HepG2 (cell line): ENCODE data around the gene FBXL13. TPM values are rescaled to one million over a fixed set of nuclear protein-coding genes. Genes with fewer than 3 reads are reported as not detected.

Source experiments
- ATAC-seq: fragments of 200-7000 bp; cut with Tn5 transposase; 3 replicates; pipeline ENCODE4 v1.9.1; 2020; ENCODE audit warnings: mild to moderate bottlenecking, moderate library complexity
- BruUV-seq: library from RNA; stranded (reverse); fragments of 400-500 nt; replicated peaks from 2 replicates; lab custom pipeline; 2021; lab: Mats Ljungman, UMichigan
- CTCF ChIA-PET: fragments of 300-600 bp; formaldehyde crosslinking; extraction: SDS; loops from one replicate; lab custom pipeline; 2021; ENCODE audit warnings: low total read pairs, inconsistent platforms, low intra/inter-chr PET ratio; lab: Yijun Ruan, JAX
- POLR2A ChIA-PET: fragments of 350-600 bp; sonication (Branson Sonifier 250); formaldehyde crosslinking; loops from one replicate; lab custom pipeline; 2020; ENCODE audit warnings: antibody characterized with exemption, inconsistent platforms; lab: Yijun Ruan, JAX
- DNase-seq: peaks from one replicate; pipeline ENCODE4 v3.0.0-alpha.2; 2015; ENCODE audit warnings: low spot score
- FAIRE-seq: peaks from 3 replicates; lab custom pipeline; 2011; peaks lifted over from hg19 to GRCh38; lab: Jason Lieb, UNC
- H2AFZ ChIP-seq: one replicate; pipeline ENCODE4 v1.6.1; 2011; ENCODE audit warnings: low read length, inconsistent platforms
- H3K27ac ChIP-seq: fragments of 300-600 bp; 3 replicates; pipeline ENCODE4 v1.8.0; 2011; ENCODE audit warnings: mixed run types, mild to moderate bottlenecking, mixed read lengths, low read length, inconsistent platforms; ENCODE audit not compliant: insufficient read depth; ENCODE audit errors: extremely low read length
- H3K27me3 ChIP-seq, 2 experiments: fragments of 200-600 bp in 1 of 2; 2 replicates in 1 of 2; 3 replicates in 1 of 2; pipeline versions ENCODE4 v1.6.0 to v1.8.0; 2011; ENCODE audit warnings: low read length in 2 of 2, mild to moderate bottlenecking in 2 of 2, moderate library complexity in 2 of 2, inconsistent platforms in 1 of 2; ENCODE audit not compliant: insufficient read depth in 2 of 2, control insufficient read depth in 1 of 2
- H3K36me3 ChIP-seq, 2 experiments: fragments of 200-600 bp in 1 of 2; replicated peaks in 1 of 2; 2 replicates in 1 of 2; 3 replicates in 1 of 2; pipeline versions ENCODE4 v1.5.1 to v1.8.0; 2011; ENCODE audit warnings: low read length in 2 of 2, inconsistent platforms in 1 of 2; ENCODE audit not compliant: insufficient read depth in 2 of 2, control insufficient read depth in 1 of 2
- H3K4me1 ChIP-seq: 2 replicates; pipeline ENCODE4 v1.5.1; 2012; ENCODE audit warnings: low read length, inconsistent platforms; ENCODE audit not compliant: insufficient read depth
- H3K4me2 ChIP-seq: 2 replicates; pipeline ENCODE4 v1.6.0; 2011; ENCODE audit warnings: low read depth, low read length, inconsistent platforms
- H3K4me3 ChIP-seq, 3 experiments: fragments of 200-600 bp in 1 of 3; sonication (generic), shearing (Covaris generic) in 1 of 3; replicated peaks in 1 of 3; 2 replicates each; pipeline ENCODE4 v1.5.1; 2011 to 2016; ENCODE audit warnings: low read length in 3 of 3, inconsistent platforms in 2 of 3, low read depth in 2 of 3, mild to moderate bottlenecking in 2 of 3, control low read depth in 1 of 3, mixed read lengths in 1 of 3; ENCODE audit not compliant: insufficient read depth in 1 of 3
- H3K79me2 ChIP-seq: one replicate; pipeline ENCODE4 v1.6.1; 2011; ENCODE audit warnings: low read length, inconsistent platforms; ENCODE audit not compliant: insufficient read depth
- H3K9ac ChIP-seq: 2 replicates; pipeline ENCODE4 v1.6.0; 2011; ENCODE audit warnings: mild to moderate bottlenecking, low read depth, low read length, inconsistent platforms; ENCODE audit not compliant: insufficient read depth
- H3K9me3 ChIP-seq: 2 replicates; pipeline ENCODE4 v1.5.1; 2012; ENCODE audit warnings: mild to moderate bottlenecking, low read length
- H4K20me1 ChIP-seq: 2 replicates; pipeline ENCODE4 v1.6.0; 2011; ENCODE audit warnings: inconsistent platforms, mild to moderate bottlenecking, low read length, moderate library complexity; ENCODE audit not compliant: insufficient read depth
- ARHGAP35 ChIP-seq: sonication (generic); formaldehyde crosslinking; IDR thresholded peaks from 2 replicates; pipeline ENCODE4 v1.9.0; 2022; ENCODE audit warnings: mild to moderate bottlenecking, inconsistent platforms, moderate library complexity, missing genetic modification reagents, borderline replicate concordance
- FLYWCH1 ChIP-seq: sonication (generic); formaldehyde crosslinking; IDR thresholded peaks from 2 replicates; pipeline ENCODE4 v1.8.1; 2023; ENCODE audit warnings: mild to moderate bottlenecking, missing genetic modification reagents
- GMEB1 ChIP-seq: sonication (generic); formaldehyde crosslinking; IDR thresholded peaks from 2 replicates; pipeline ENCODE4 v1.5.1; 2020; ENCODE audit warnings: missing genetic modification reagents, mild to moderate bottlenecking, borderline replicate concordance
- MZF1 ChIP-seq: sonication (generic); formaldehyde crosslinking; IDR thresholded peaks from 2 replicates; pipeline ENCODE4 v1.8.1; 2023; ENCODE audit warnings: mild to moderate bottlenecking, missing genetic modification reagents, borderline replicate concordance
- NCOR1 ChIP-seq: fragments of 200-600 bp; sonication (generic); IDR thresholded peaks from 2 replicates; pipeline ENCODE4 v1.7.0; 2017; ENCODE audit warnings: antibody characterized with exemption, low read length, borderline replicate concordance
- PHF8 ChIP-seq: sonication (generic); formaldehyde crosslinking; IDR thresholded peaks from 2 replicates; pipeline ENCODE4 v1.5.0; 2020; ENCODE audit warnings: missing genetic modification reagents
- SIX1 ChIP-seq: sonication (generic); formaldehyde crosslinking; IDR thresholded peaks from 2 replicates; pipeline ENCODE4 v1.4.0; 2020; ENCODE audit warnings: missing genetic modification reagents, borderline replicate concordance
- SMAD9 ChIP-seq: sonication (generic); formaldehyde crosslinking; IDR thresholded peaks from 2 replicates; pipeline ENCODE4 v1.5.1; 2020; ENCODE audit warnings: mild to moderate bottlenecking, missing genetic modification reagents
- TGIF2 ChIP-seq: IDR thresholded peaks from 2 replicates; pipeline ENCODE4 v1.6.1; 2016; ENCODE audit warnings: control low read depth, missing compliant biosample characterization
- ZNF296 ChIP-seq: sonication (generic); formaldehyde crosslinking; conservative IDR thresholded peaks from 2 replicates; pipeline ENCODE4 v1.5.0; 2020; ENCODE audit warnings: mild to moderate bottlenecking, missing genetic modification reagents
- ZNF615 ChIP-seq: sonication (generic); formaldehyde crosslinking; IDR thresholded peaks from 2 replicates; pipeline ENCODE4 v1.5.0; 2020; ENCODE audit warnings: mild to moderate bottlenecking, missing genetic modification reagents, borderline replicate concordance
- ZNF674 ChIP-seq: sonication (generic); formaldehyde crosslinking; IDR thresholded peaks from 2 replicates; pipeline ENCODE4 v1.5.0; 2020; ENCODE audit warnings: low read depth, mild to moderate bottlenecking, missing genetic modification reagents
- ZNF766 ChIP-seq: sonication (generic); formaldehyde crosslinking; IDR thresholded peaks from 2 replicates; pipeline ENCODE4 v1.5.0; 2020; ENCODE audit warnings: missing genetic modification reagents, borderline replicate concordance
- WGBS: methylation state at CpG from one replicate; pipeline ENCODE4 v1.1.6; 2017; ENCODE audit warnings: low lambda C conversion rate; 5-methylcytosine and 5-hydroxymethylcytosine counted together
- in situ Hi-C: cut with HindIII; loops from 2 replicates; pipeline ENCODE4 v1.10.0; 2017; ENCODE audit warnings: low pct_unique_long_range_greater_than_20kb; ENCODE audit not compliant: extremely low pct_ligation_motif_present
- intact Hi-C: fragments of 100-400 bp; cut with micrococcal nuclease; formaldehyde crosslinking; loops from one replicate; pipeline ENCODE4 v1.10.0; 2022; ENCODE audit not compliant: unreplicated experiment
- polyA plus RNA-seq, 8 experiments: library from polyadenylated mRNA; depleted of rRNA in 3 of 8; stranded (reverse) in 7 of 8; unstranded in 1 of 8; fragments of >200 nt; fragmentation: Illumina TruSeq in 4 of 8; extraction: Trizol in 4 of 8; gene quantifications; 2 replicates each; pipeline versions ENCODE4 v1.2.1 to v1.2.3, GENCODE V29; 2011 to 2016; ENCODE audit warnings: low read depth in 4 of 8, missing spikeins in 1 of 8, mixed read lengths in 1 of 8; ENCODE audit not compliant: insufficient read depth in 1 of 8
- total RNA-seq, 5 experiments: library from RNA; depleted of rRNA; stranded (reverse); fragments of >200 nt; fragmentation: Illumina TruSeq; extraction: Trizol; gene quantifications; 2 replicates each; pipeline ENCODE4 v1.2.3, GENCODE V29; 2016; ENCODE audit warnings: low read depth in 1 of 5
- TF ChIP-seq, protein P1 (sequence below): sonication (generic); formaldehyde crosslinking; IDR thresholded peaks from 2 replicates; pipeline ENCODE4 v1.4.0; 2020; ENCODE audit warnings: missing genetic modification reagents, borderline replicate concordance

Gene FBXL13
- total and polyA plus RNA-seq, 2 of the 13 experiments (the other 11 are each of a cell fraction or from before 2014, with no cell fraction given), result 0.24 to 0.77 TPM

GRCh38 chr7:102892631-102893278 lies 181.8 kb downstream of the FBXL13 start:
- Histone ChIP-seq H3K4me2 (no peak overlapping the region), H3K27me3 (no peaks in the 10 kb centered on the region), H3K9ac (no peak overlapping the region), H3K9me3 (no peaks in the 10 kb centered on the region), H3K4me3 (no peak overlapping the region), H4K20me1 (no peaks in the 10 kb centered on the region), H3K27ac (no peak overlapping the region), H2AFZ (no peak overlapping the region), H3K79me2 (no peaks in the 10 kb centered on the region), H3K4me1 (peaks cover 22% of the 10 kb centered on the region), H3K36me3 (no peaks in the 10 kb centered on the region)
- WGBS, result 7% methylated on average over 1 of the region's 1 CpG
- no peak for FAIRE-seq
- TF ChIP-seq FLYWCH1 (CRISPR knock-in tag) (no peak), ZNF674 (CRISPR knock-in tag) (no peak), ARHGAP35 (CRISPR knock-in tag) (no peak), ZNF296 (CRISPR knock-in tag) (no peak), TGIF2 (CRISPR knock-in tag) (no peak), NCOR1 (no peak), SMAD9 (no peak), MZF1 (CRISPR knock-in tag) (no peak), GMEB1 (CRISPR knock-in tag) (no peak), ZNF615 (CRISPR knock-in tag) (no peak), ZNF766 (no peak), SIX1 (CRISPR knock-in tag) (no peak), PHF8 (CRISPR knock-in tag) (no peak)
- TF ChIP-seq, protein P1, sequence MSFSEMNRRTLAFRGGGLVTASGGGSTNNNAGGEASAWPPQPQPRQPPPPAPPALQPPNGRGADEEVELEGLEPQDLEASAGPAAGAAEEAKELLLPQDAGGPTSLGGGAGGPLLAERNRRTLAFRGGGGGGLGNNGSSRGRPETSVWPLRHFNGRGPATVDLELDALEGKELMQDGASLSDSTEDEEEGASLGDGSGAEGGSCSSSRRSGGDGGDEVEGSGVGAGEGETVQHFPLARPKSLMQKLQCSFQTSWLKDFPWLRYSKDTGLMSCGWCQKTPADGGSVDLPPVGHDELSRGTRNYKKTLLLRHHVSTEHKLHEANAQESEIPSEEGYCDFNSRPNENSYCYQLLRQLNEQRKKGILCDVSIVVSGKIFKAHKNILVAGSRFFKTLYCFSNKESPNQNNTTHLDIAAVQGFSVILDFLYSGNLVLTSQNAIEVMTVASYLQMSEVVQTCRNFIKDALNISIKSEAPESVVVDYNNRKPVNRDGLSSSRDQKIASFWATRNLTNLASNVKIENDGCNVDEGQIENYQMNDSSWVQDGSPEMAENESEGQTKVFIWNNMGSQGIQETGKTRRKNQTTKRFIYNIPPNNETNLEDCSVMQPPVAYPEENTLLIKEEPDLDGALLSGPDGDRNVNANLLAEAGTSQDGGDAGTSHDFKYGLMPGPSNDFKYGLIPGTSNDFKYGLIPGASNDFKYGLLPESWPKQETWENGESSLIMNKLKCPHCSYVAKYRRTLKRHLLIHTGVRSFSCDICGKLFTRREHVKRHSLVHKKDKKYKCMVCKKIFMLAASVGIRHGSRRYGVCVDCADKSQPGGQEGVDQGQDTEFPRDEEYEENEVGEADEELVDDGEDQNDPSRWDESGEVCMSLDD (CRISPR knock-in tag), result no peak
- intact Hi-C loops (no loop called here), in situ Hi-C loops (no loop called here)
- ChIA-PET CTCF (no interaction called here), POLR2A (no interaction called here)
- no peak for DNase-seq
- no TSS peak for BruUV-seq
- no peak for ATAC-seq
